Neural cell (in vitro differentiated cells): Measurements from ENCODE around the gene MPDZ. TPM values are rescaled to one million over a fixed set of nuclear protein-coding genes. Genes with fewer than 3 reads are reported as not detected.

Experiments
- H2AFZ ChIP-seq: fragments of 200-600, 300-800 bp; sonication (generic), shearing (Covaris generic); 2 replicates; pipeline ENCODE4 v1.6.0; 2014; ENCODE audit warnings: low read depth, mild to moderate bottlenecking, antibody characterized with exemption, low read length, moderate library complexity
- H3F3A ChIP-seq: fragments of 200-600 bp; shearing (Covaris generic); 2 replicates; pipeline ENCODE4 v1.6.1; 2016; ENCODE audit warnings: mild to moderate bottlenecking, moderate library complexity, mixed read lengths, antibody characterized with exemption, low read length; ENCODE audit not compliant: insufficient read depth, poor library complexity, severe bottlenecking
- H3K27ac ChIP-seq: fragments of 200-600, 300-800 bp; sonication (generic), shearing (Covaris generic); 2 replicates; pipeline ENCODE4 v1.5.1; 2014; ENCODE audit warnings: mild to moderate bottlenecking, low read length, moderate library complexity
- H3K27me3 ChIP-seq: fragments of 300-800, 200-600 bp; sonication (generic), shearing (Covaris generic); 2 replicates; pipeline ENCODE4 v1.6.0; 2014; ENCODE audit warnings: mild to moderate bottlenecking, low read depth, low read length, moderate library complexity; ENCODE audit not compliant: insufficient read depth
- H3K36me3 ChIP-seq: fragments of 300-800, 200-600 bp; sonication (generic), shearing (Covaris generic); 2 replicates; pipeline ENCODE4 v1.5.1; 2014; ENCODE audit warnings: mild to moderate bottlenecking, antibody characterized with exemption, low read length, moderate library complexity; ENCODE audit not compliant: insufficient read depth
- H3K4me2 ChIP-seq: fragments of 300-800, 200-600 bp; sonication (generic), shearing (Covaris generic); 2 replicates; pipeline ENCODE4 v1.6.0; 2014; ENCODE audit warnings: mild to moderate bottlenecking, low read length
- H3K4me3 ChIP-seq: fragments of 300-800, 200-600 bp; sonication (generic), shearing (Covaris generic); 2 replicates; pipeline ENCODE4 v1.5.1; 2014; ENCODE audit warnings: mild to moderate bottlenecking, low read length, moderate library complexity
- H3K79me2 ChIP-seq: fragments of 200-600 bp; shearing (Covaris generic); replicated peaks from 2 replicates; pipeline ENCODE4 v1.6.0; 2014; ENCODE audit warnings: mild to moderate bottlenecking, low read length, moderate library complexity; ENCODE audit not compliant: insufficient read depth
- H3K9ac ChIP-seq: fragments of 300-800, 200-600 bp; sonication (generic), shearing (Covaris generic); 2 replicates; pipeline ENCODE4 v1.6.1; 2016; ENCODE audit warnings: mild to moderate bottlenecking, low read length, mixed read lengths
- H3K9me2 ChIP-seq: fragments of 200-600 bp; shearing (Covaris generic); 2 replicates; pipeline ENCODE4 v1.6.1; 2016; ENCODE audit warnings: mild to moderate bottlenecking, low read length, mixed read lengths; ENCODE audit not compliant: insufficient read depth
- H3K9me3 ChIP-seq: fragments of 200-600, 300-800 bp; sonication (generic), shearing (Covaris generic); 2 replicates; pipeline ENCODE4 v1.6.1; 2016; ENCODE audit warnings: mild to moderate bottlenecking, mixed run types, low read length, moderate library complexity, mixed read lengths
- H4K20me1 ChIP-seq: fragments of 200-600 bp; shearing (Covaris generic); 2 replicates; pipeline ENCODE4 v1.6.1; 2016; ENCODE audit warnings: mild to moderate bottlenecking, mixed run types; ENCODE audit not compliant: insufficient read depth
- EP300 ChIP-seq: fragments of 450-650 bp; conservative IDR thresholded peaks from 2 replicates; pipeline ENCODE4 v1.6.1; 2014; ENCODE audit warnings: antibody characterized with exemption, mild to moderate bottlenecking, moderate library complexity; ENCODE audit not compliant: poor library complexity, severe bottlenecking
- EZH2 ChIP-seq: fragments of 200-600, 300-800 bp; shearing (Covaris generic), sonication (generic); IDR thresholded peaks from 2 replicates; pipeline ENCODE4 v1.6.1; 2014; ENCODE audit warnings: antibody characterized with exemption, low read length, borderline replicate concordance, mild to moderate bottlenecking; ENCODE audit not compliant: insufficient read depth, poor library complexity, severe bottlenecking
- MXI1 ChIP-seq: fragments of 450-650 bp; conservative IDR thresholded peaks from 2 replicates; pipeline ENCODE4 v1.6.1; 2014; ENCODE audit warnings: antibody characterized with exemption, mild to moderate bottlenecking; ENCODE audit not compliant: poor library complexity, severe bottlenecking
- POLR2AphosphoS5 ChIP-seq: IDR thresholded peaks from 2 replicates; pipeline ENCODE4 v1.6.1; 2012
- RAD21 ChIP-seq: fragments of 450-650 bp; conservative IDR thresholded peaks from 2 replicates; pipeline ENCODE4 v1.6.1; 2014; ENCODE audit warnings: antibody characterized with exemption, mild to moderate bottlenecking, moderate library complexity
- REST ChIP-seq: IDR thresholded peaks from 2 replicates; pipeline ENCODE4 v1.6.1; 2012; ENCODE audit warnings: borderline replicate concordance
- SMC3 ChIP-seq: fragments of 450-650 bp; conservative IDR thresholded peaks from 2 replicates; pipeline ENCODE4 v1.6.1; 2014; ENCODE audit warnings: antibody characterized with exemption, mild to moderate bottlenecking, moderate library complexity; ENCODE audit not compliant: poor library complexity
- TAF1 ChIP-seq: IDR thresholded peaks from 2 replicates; pipeline ENCODE4 v1.6.1; 2012; ENCODE audit warnings: low read depth
- polyA plus RNA-seq: library from polyadenylated mRNA; depleted of rRNA; stranded (reverse); fragments of >200 nt; gene quantifications from 2 replicates; pipeline ENCODE4 v1.2.3, GENCODE V29; 2014
- TF ChIP-seq, protein P1 (sequence below): fragments of 450-650 bp; IDR thresholded peaks from 2 replicates; pipeline ENCODE4 v1.5.1; 2014; ENCODE audit warnings: antibody characterized with exemption, mild to moderate bottlenecking, moderate library complexity; ENCODE audit not compliant: poor library complexity, severe bottlenecking

The MPDZ gene
- polyA plus RNA-seq, 1 donor from 2014 or later = 13.1 TPM

DNA sequence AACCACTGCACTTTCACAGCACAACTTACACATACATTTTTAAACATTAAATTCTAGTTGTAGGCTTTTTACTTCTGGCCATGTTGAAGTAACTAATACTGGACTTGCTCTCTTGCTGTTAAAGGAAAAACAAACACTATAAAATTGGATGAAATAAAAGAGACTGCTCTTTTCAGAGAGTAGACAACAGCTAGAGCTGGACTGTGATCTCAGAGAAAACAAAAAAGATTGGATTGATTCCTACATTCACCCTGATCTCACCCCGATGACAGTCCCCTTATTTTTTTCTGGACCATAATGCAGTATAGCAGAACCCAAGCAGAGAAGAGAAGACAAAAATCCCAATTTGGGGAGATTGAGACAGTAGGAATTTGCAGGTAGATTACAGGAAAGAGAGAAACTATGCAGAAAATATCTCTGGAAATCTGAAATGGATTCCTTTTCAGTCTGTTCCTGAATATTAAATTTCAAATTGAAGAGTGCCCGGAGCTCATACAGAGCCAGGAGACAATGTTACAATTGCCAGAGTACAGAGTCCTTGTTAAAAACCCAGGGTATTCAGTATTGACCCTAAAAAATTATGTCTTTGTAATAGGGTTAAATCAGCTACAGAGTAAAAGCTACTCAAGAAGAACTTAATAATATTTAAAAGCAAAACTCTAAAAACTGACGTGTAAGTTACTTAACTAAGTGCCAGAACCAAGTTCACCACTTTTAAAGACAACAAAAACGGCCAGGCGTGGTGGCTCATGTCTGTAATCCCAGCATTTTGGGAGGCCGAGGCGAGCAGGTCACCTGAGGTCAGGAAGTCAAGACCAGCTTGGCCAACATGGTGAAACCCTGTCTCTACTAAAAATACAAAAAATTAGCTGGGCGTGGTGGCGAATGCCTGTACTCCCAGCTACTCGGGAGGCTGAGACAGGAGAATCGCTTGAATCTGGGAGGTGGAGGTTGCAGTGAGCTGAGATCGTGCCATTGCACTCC lies 208.6 kb downstream of the MPDZ start:
- Histone ChIP-seq H3K36me3 (no peaks in the 10 kb centered on the region), H3K9ac (no peak overlapping the region), H3K4me3 (no peak overlapping the region), H3K27ac (no peak overlapping the region), H3K4me2 (no peak overlapping the region), H3K79me2 (no peaks in the 10 kb centered on the region), H3K27me3 (no peaks in the 10 kb centered on the region), H2AFZ (no peak overlapping the region), H3F3A (no peaks in the 10 kb centered on the region), H4K20me1 (no peaks in the 10 kb centered on the region), H3K9me3 (no peaks in the 10 kb centered on the region), H3K9me2 (no peaks in the 10 kb centered on the region)
- TF ChIP-seq SMC3 (no peak), TAF1 (no peak), EZH2 (no peak), POLR2AphosphoS5 (no peak), EP300 (no peak), RAD21 (no peak), MXI1 (no peak)

- H3K27me3 ChIP-seq = no peaks in the 10 kb centered on the region
- TF ChIP-seq TAF1 = no peak
- TF ChIP-seq SMC3 = no peak
- TF ChIP-seq EZH2 = no peak
- no peak for TF ChIP-seq REST
- TF ChIP-seq RAD21 = no peak
- TF ChIP-seq, protein P1, sequence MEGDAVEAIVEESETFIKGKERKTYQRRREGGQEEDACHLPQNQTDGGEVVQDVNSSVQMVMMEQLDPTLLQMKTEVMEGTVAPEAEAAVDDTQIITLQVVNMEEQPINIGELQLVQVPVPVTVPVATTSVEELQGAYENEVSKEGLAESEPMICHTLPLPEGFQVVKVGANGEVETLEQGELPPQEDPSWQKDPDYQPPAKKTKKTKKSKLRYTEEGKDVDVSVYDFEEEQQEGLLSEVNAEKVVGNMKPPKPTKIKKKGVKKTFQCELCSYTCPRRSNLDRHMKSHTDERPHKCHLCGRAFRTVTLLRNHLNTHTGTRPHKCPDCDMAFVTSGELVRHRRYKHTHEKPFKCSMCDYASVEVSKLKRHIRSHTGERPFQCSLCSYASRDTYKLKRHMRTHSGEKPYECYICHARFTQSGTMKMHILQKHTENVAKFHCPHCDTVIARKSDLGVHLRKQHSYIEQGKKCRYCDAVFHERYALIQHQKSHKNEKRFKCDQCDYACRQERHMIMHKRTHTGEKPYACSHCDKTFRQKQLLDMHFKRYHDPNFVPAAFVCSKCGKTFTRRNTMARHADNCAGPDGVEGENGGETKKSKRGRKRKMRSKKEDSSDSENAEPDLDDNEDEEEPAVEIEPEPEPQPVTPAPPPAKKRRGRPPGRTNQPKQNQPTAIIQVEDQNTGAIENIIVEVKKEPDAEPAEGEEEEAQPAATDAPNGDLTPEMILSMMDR = no peak
- TF ChIP-seq EP300 = no peak
- no peak for TF ChIP-seq POLR2AphosphoS5
- no peak for TF ChIP-seq MXI1
- H3K36me3 ChIP-seq = no peaks in the 10 kb centered on the region
- H3K4me3 ChIP-seq = no peak overlapping the region
- no peaks in the 10 kb centered on the region for H3K79me2 ChIP-seq
- no peaks in the 10 kb centered on the region for H3F3A ChIP-seq
- no peak overlapping the region for H2AFZ ChIP-seq
- H3K9me3 ChIP-seq = no peaks in the 10 kb centered on the region
- H3K27ac ChIP-seq = no peak overlapping the region
- no peak overlapping the region for H3K4me2 ChIP-seq
- no peaks in the 10 kb centered on the region for H3K9me2 ChIP-seq
- no peak overlapping the region for H3K9ac ChIP-seq
- no peaks in the 10 kb centered on the region for H4K20me1 ChIP-seq
Observed at GRCh38 chr9:13069498-13069897, 210.0 kb downstream of the MPDZ start.
